Hepatocyte (in vitro differentiated cells): ENCODE data around the gene SLC25A21.

ENCODE experiments used
- CTCF ChIP-seq: fragments of 200-600 bp; sonication (generic); IDR thresholded peaks from 2 replicates; pipeline ENCODE4 v1.5.1; 2016; ENCODE audit warnings: antibody characterized with exemption, mild to moderate bottlenecking; ENCODE audit not compliant: poor library complexity
- EZH2 ChIP-seq: fragments of 200-600 bp; sonication (generic); IDR thresholded peaks from 2 replicates; pipeline ENCODE4 v1.6.1; 2016; ENCODE audit warnings: antibody characterized with exemption, mild to moderate bottlenecking, borderline replicate concordance
- EZH2phosphoT487 ChIP-seq: fragments of 200-600 bp; sonication (generic); IDR thresholded peaks from one replicate; pipeline ENCODE4 v1.6.1; 2018; ENCODE audit warnings: antibody characterized with exemption, mild to moderate bottlenecking, low read depth, moderate library complexity; ENCODE audit not compliant: unreplicated experiment, severe bottlenecking

- TF ChIP-seq CTCF, result no peak
- no peak for TF ChIP-seq EZH2phosphoT487
- no peak for TF ChIP-seq EZH2
Measured at GRCh38 chr14:37203423-37203822, 31.0 kb upstream of the SLC25A21 start.
